ENCODE results near the gene FGF13.

DNA sequence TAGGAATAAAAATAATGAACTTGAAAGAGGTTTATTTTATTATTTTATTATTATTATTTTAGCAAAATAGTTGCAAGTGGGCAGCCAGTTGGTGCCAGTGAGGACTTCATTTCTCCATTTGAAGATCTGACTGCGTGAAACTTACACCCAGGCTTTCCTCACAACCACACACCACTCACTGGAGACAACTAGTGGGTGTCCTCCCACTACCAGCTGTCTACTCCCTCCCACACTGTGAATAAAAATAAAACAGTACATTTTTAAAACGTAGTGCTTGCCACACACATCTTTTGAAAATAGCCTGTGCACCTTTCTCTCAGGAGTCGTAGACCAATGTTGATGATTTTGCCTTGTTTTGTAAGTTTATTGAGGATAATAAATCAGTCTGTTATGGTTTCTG is 7.4 kb downstream of the FGF13 start:
- TF ChIP-seq CTCF (IDR thresholded peaks at IDR 0.05): no peak
- no peak for TF ChIP-seq POLR2A (IDR thresholded peaks at IDR 0.05)
- no peak for TF ChIP-seq POLR2AphosphoS5 (IDR thresholded peaks at IDR 0.05)

Measured in breast epithelium (tissue), 3 donors.